Uterus (tissue), 2 donors: Measurements from ENCODE around the gene PRDM13.

Experiments
- POLR2A ChIP-seq, 2 donors: fragments of 450-650 bp; IDR thresholded peaks; one replicate each; pipeline ENCODE4 v1.6.1; 2016; ENCODE audit warnings: antibody characterized with exemption in 2 of 2, mild to moderate bottlenecking in 1 of 2, moderate library complexity in 1 of 2
- TF ChIP-seq, protein P1 (sequence below), 4 experiments: fragments of 200-600 bp in 2 of 4; fragments of 450-650 bp in 2 of 4; sonication (generic) in 2 of 4; IDR thresholded peaks; one replicate each; pipeline ENCODE4 v1.5.1; 2016 to 2019; ENCODE audit warnings: antibody characterized with exemption in 4 of 4, mild to moderate bottlenecking in 2 of 4, moderate library complexity in 1 of 4

GRCh38 chr6:99588618-99589289 lies 17.9 kb upstream of the PRDM13 start:
- TF ChIP-seq, protein P1, sequence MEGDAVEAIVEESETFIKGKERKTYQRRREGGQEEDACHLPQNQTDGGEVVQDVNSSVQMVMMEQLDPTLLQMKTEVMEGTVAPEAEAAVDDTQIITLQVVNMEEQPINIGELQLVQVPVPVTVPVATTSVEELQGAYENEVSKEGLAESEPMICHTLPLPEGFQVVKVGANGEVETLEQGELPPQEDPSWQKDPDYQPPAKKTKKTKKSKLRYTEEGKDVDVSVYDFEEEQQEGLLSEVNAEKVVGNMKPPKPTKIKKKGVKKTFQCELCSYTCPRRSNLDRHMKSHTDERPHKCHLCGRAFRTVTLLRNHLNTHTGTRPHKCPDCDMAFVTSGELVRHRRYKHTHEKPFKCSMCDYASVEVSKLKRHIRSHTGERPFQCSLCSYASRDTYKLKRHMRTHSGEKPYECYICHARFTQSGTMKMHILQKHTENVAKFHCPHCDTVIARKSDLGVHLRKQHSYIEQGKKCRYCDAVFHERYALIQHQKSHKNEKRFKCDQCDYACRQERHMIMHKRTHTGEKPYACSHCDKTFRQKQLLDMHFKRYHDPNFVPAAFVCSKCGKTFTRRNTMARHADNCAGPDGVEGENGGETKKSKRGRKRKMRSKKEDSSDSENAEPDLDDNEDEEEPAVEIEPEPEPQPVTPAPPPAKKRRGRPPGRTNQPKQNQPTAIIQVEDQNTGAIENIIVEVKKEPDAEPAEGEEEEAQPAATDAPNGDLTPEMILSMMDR (IDR thresholded peaks at IDR 0.05), result peak in 2 of 4 experiments; percentile 39 to 42
- no peak for TF ChIP-seq POLR2A (IDR thresholded peaks at IDR 0.05)
